HEK293 (cell line): ENCODE data around the gene TTC33.

Experiments
- CTCF ChIA-PET: fragments of 350-600 bp; formaldehyde crosslinking; extraction: SDS; loops from one replicate; lab custom pipeline; 2021; ENCODE audit warnings: antibody characterized with exemption; lab: Yijun Ruan, JAX
- POLR2A ChIA-PET: fragments of 300-600 bp; formaldehyde crosslinking; extraction: SDS; loops from one replicate; lab custom pipeline; 2020; ENCODE audit warnings: antibody characterized with exemption, inconsistent platforms; lab: Yijun Ruan, JAX
- H3K27ac ChIP-seq: fragments of 200-500 bp; sonication (Bioruptor generic); 2 replicates; pipeline ENCODE4 v1.5.1; 2014; ENCODE audit warnings: low read depth, low read length, control low read depth, inconsistent platforms; ENCODE audit errors: extremely low read depth
- H3K36me3 ChIP-seq, 2 experiments: fragments of 200-500 bp in 1 of 2; sonication (Bioruptor generic) in 1 of 2; 1 replicate in 1 of 2; 2 replicates in 1 of 2; pipeline ENCODE4 v1.5.1; 2014 to 2017; ENCODE audit warnings: inconsistent platforms in 2 of 2, low read length in 2 of 2; ENCODE audit not compliant: control insufficient read depth in 2 of 2, insufficient read depth in 1 of 2
- H3K4me1 ChIP-seq: fragments of 200-500 bp; sonication (Bioruptor generic); 2 replicates; pipeline ENCODE4 v1.5.1; 2014; ENCODE audit warnings: mild to moderate bottlenecking, low read length, inconsistent platforms; ENCODE audit not compliant: control insufficient read depth, insufficient read depth
- H3K4me3 ChIP-seq: 2 replicates; pipeline ENCODE4 v1.5.1; 2011; ENCODE audit warnings: low read depth, mild to moderate bottlenecking, control low read depth, low read length, moderate library complexity
- H3K9me3 ChIP-seq: fragments of 200-500 bp; sonication (Bioruptor generic); 2 replicates; pipeline ENCODE4 v1.5.1; 2014; ENCODE audit warnings: low read depth, low read length, inconsistent platforms; ENCODE audit not compliant: control insufficient read depth, insufficient read depth
- FEZF1 ChIP-seq: fragments of 450-650 bp; formaldehyde crosslinking; IDR thresholded peaks from 2 replicates; pipeline ENCODE4 v1.5.1; 2016; ENCODE audit warnings: missing biosample characterization, missing genetic modification characterization
- KLF9 ChIP-seq: fragments of 450-650 bp; formaldehyde crosslinking; IDR thresholded peaks from 2 replicates; pipeline ENCODE4 v1.5.1; 2016; ENCODE audit warnings: missing biosample characterization, missing genetic modification characterization, low read depth
- SETDB1 ChIP-seq: IDR thresholded peaks from one replicate; pipeline ENCODE4 v1.6.1; 2017; ENCODE audit warnings: mild to moderate bottlenecking, low read length, moderate library complexity, mixed read lengths; ENCODE audit not compliant: insufficient read length
- ZNF132 ChIP-seq: fragments of 450-650 bp; formaldehyde crosslinking; IDR thresholded peaks from 2 replicates; pipeline ENCODE4 v1.5.1; 2017; ENCODE audit warnings: missing biosample characterization, missing genetic modification characterization, borderline replicate concordance
- ZNF19 ChIP-seq: fragments of 450-650 bp; formaldehyde crosslinking; IDR thresholded peaks from 2 replicates; pipeline ENCODE4; 2016; ENCODE audit warnings: missing biosample characterization, missing genetic modification characterization, low read depth
- ZNF24 ChIP-seq: fragments of 450-650 bp; formaldehyde crosslinking; IDR thresholded peaks from 2 replicates; pipeline ENCODE4 v1.5.1; 2016; ENCODE audit warnings: missing biosample characterization, missing genetic modification characterization
- ZNF548 ChIP-seq: fragments of 450-650 bp; formaldehyde crosslinking; IDR thresholded peaks from 2 replicates; pipeline ENCODE4 v1.5.1; 2016; ENCODE audit warnings: missing biosample characterization, missing genetic modification characterization
- ZNF558 ChIP-seq: fragments of 450-650 bp; formaldehyde crosslinking; IDR thresholded peaks from 2 replicates; pipeline ENCODE4 v1.5.1; 2016; ENCODE audit warnings: missing biosample characterization, missing genetic modification characterization
- ZNF658 ChIP-seq: fragments of 450-650 bp; formaldehyde crosslinking; IDR thresholded peaks from 2 replicates; pipeline ENCODE4; 2016; ENCODE audit warnings: missing biosample characterization, missing genetic modification characterization
- ZNF76 ChIP-seq: fragments of 450-650 bp; formaldehyde crosslinking; IDR thresholded peaks from 2 replicates; pipeline ENCODE4; 2016; ENCODE audit warnings: low read depth, missing biosample characterization, missing genetic modification characterization, borderline replicate concordance
- ZNF791 ChIP-seq: fragments of 450-650 bp; formaldehyde crosslinking; IDR thresholded peaks from 2 replicates; pipeline ENCODE4 v1.5.1; 2016; ENCODE audit warnings: missing biosample characterization, missing genetic modification characterization
- ZXDB ChIP-seq: fragments of 450-650 bp; formaldehyde crosslinking; IDR thresholded peaks from 2 replicates; pipeline ENCODE4 v1.5.1; 2016; ENCODE audit warnings: missing biosample characterization, missing genetic modification characterization
- TF ChIP-seq, protein P1 (sequence below): fragments of 450-650 bp; formaldehyde crosslinking; IDR thresholded peaks from 2 replicates; pipeline ENCODE4 v1.5.1; 2016; ENCODE audit warnings: missing biosample characterization, missing genetic modification characterization
- TF ChIP-seq, protein P2 (sequence below): fragments of 450-650 bp; formaldehyde crosslinking; IDR thresholded peaks from 2 replicates; pipeline ENCODE4 v1.5.1; 2016; ENCODE audit warnings: missing biosample characterization, missing genetic modification characterization
- TF ChIP-seq, protein P3 (sequence below): fragments of 450-650 bp; formaldehyde crosslinking; IDR thresholded peaks from 2 replicates; pipeline ENCODE4 v1.5.1; 2016; ENCODE audit warnings: missing biosample characterization, missing genetic modification characterization
- TF ChIP-seq, protein P4 (sequence below): fragments of 450-650 bp; formaldehyde crosslinking; IDR thresholded peaks from 2 replicates; pipeline ENCODE4 v1.5.1; 2016; ENCODE audit warnings: missing biosample characterization, missing genetic modification characterization, low read depth
- TF ChIP-seq, protein P5 (sequence below): fragments of 450-650 bp; formaldehyde crosslinking; IDR thresholded peaks from 2 replicates; pipeline ENCODE4 v1.5.1; 2017; ENCODE audit warnings: missing biosample characterization, missing genetic modification characterization
- TF ChIP-seq, protein P6 (sequence below): IDR thresholded peaks from 2 replicates; pipeline ENCODE4 v1.6.1; 2011; ENCODE audit warnings: mild to moderate bottlenecking, low read depth, low read length, borderline replicate concordance
- TF ChIP-seq, protein P7 (sequence below): fragments of 450-650 bp; formaldehyde crosslinking; IDR thresholded peaks from 2 replicates; pipeline ENCODE4 v1.5.1; 2016; ENCODE audit warnings: missing biosample characterization, missing genetic modification characterization

The TTC33 gene

DNA sequence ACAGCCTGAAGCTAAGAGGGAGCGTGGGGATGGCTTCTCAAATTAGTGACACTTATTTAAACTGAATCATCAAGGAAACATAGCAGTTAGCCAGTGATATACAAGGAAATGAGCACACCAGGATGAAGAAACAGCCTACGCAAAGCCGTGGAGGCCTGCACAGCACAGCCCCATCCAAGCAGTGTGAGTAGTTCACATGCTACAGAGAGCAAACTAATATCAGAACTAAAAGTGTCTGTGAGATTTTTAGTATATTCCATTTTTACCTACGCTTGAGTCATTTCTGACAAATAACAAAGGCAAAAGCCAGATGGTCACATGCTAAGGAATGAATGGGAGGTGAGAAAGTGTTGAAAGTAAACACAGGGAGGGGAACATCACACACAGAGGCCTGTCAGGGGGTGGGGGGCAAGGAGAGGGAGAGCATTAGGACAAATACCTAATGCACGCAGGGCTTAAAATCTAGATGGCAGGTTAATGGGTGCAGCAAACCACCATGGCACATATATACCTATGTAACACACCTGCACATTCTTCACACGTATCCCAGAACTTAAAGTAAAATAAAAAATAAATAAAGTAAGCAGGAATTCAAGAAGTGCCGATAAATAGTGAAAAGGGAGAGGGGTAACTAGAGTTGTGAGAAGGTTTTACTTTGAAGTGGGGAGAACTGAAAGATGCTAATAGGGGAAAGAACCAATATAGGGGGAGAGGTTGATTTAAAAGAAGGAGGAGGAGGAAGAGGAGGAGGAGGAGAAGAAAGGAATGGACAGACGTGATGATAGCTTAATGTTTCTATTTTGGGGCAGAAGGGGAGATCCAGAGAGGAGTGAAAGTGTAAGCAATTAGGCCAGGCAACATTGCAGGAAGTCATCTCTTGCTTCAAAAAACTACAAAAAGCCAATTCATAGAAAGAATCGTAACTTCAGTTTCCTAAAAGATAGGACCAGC, 177.0 kb downstream of the TTC33 start:
- H3K4me3 ChIP-seq: no peak overlapping the region
- CTCF ChIA-PET: no interaction called here
- TF ChIP-seq, protein P1, sequence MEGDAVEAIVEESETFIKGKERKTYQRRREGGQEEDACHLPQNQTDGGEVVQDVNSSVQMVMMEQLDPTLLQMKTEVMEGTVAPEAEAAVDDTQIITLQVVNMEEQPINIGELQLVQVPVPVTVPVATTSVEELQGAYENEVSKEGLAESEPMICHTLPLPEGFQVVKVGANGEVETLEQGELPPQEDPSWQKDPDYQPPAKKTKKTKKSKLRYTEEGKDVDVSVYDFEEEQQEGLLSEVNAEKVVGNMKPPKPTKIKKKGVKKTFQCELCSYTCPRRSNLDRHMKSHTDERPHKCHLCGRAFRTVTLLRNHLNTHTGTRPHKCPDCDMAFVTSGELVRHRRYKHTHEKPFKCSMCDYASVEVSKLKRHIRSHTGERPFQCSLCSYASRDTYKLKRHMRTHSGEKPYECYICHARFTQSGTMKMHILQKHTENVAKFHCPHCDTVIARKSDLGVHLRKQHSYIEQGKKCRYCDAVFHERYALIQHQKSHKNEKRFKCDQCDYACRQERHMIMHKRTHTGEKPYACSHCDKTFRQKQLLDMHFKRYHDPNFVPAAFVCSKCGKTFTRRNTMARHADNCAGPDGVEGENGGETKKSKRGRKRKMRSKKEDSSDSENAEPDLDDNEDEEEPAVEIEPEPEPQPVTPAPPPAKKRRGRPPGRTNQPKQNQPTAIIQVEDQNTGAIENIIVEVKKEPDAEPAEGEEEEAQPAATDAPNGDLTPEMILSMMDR (tag by site-specific recombination): no peak
- TF ChIP-seq ZNF658: no peak
- no peak for TF ChIP-seq ZNF558 (tag by site-specific recombination)
- TF ChIP-seq KLF9 (tag by site-specific recombination): no peak
- TF ChIP-seq, protein P2, sequence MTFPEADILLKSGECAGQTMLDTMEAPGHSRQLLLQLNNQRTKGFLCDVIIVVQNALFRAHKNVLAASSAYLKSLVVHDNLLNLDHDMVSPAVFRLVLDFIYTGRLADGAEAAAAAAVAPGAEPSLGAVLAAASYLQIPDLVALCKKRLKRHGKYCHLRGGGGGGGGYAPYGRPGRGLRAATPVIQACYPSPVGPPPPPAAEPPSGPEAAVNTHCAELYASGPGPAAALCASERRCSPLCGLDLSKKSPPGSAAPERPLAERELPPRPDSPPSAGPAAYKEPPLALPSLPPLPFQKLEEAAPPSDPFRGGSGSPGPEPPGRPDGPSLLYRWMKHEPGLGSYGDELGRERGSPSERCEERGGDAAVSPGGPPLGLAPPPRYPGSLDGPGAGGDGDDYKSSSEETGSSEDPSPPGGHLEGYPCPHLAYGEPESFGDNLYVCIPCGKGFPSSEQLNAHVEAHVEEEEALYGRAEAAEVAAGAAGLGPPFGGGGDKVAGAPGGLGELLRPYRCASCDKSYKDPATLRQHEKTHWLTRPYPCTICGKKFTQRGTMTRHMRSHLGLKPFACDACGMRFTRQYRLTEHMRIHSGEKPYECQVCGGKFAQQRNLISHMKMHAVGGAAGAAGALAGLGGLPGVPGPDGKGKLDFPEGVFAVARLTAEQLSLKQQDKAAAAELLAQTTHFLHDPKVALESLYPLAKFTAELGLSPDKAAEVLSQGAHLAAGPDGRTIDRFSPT: no peak
- TF ChIP-seq, protein P3, sequence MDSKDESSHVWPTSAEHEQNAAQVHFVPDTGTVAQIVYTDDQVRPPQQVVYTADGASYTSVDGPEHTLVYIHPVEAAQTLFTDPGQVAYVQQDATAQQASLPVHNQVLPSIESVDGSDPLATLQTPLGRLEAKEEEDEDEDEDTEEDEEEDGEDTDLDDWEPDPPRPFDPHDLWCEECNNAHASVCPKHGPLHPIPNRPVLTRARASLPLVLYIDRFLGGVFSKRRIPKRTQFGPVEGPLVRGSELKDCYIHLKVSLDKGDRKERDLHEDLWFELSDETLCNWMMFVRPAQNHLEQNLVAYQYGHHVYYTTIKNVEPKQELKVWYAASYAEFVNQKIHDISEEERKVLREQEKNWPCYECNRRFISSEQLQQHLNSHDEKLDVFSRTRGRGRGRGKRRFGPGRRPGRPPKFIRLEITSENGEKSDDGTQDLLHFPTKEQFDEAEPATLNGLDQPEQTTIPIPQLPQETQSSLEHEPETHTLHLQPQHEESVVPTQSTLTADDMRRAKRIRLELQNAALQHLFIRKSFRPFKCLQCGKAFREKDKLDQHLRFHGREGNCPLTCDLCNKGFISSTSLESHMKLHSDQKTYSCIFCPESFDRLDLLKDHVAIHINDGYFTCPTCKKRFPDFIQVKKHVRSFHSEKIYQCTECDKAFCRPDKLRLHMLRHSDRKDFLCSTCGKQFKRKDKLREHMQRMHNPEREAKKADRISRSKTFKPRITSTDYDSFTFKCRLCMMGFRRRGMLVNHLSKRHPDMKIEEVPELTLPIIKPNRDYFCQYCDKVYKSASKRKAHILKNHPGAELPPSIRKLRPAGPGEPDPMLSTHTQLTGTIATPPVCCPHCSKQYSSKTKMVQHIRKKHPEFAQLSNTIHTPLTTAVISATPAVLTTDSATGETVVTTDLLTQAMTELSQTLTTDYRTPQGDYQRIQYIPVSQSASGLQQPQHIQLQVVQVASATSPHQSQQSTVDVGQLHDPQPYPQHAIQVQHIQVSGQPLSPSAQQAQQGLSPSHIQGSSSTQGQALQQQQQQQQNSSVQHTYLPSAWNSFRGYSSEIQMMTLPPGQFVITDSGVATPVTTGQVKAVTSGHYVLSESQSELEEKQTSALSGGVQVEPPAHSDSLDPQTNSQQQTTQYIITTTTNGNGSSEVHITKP (tag by site-specific recombination): no peak
- TF ChIP-seq, protein P4, sequence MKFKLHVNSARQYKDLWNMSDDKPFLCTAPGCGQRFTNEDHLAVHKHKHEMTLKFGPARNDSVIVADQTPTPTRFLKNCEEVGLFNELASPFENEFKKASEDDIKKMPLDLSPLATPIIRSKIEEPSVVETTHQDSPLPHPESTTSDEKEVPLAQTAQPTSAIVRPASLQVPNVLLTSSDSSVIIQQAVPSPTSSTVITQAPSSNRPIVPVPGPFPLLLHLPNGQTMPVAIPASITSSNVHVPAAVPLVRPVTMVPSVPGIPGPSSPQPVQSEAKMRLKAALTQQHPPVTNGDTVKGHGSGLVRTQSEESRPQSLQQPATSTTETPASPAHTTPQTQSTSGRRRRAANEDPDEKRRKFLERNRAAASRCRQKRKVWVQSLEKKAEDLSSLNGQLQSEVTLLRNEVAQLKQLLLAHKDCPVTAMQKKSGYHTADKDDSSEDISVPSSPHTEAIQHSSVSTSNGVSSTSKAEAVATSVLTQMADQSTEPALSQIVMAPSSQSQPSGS (tag by site-specific recombination): no peak
- no peak for TF ChIP-seq ZXDB
- TF ChIP-seq FEZF1 (tag by site-specific recombination): no peak
- TF ChIP-seq ZNF19 (tag by site-specific recombination): no peak
- TF ChIP-seq, all 188 proteins: peak for 0
- no peaks in the 10 kb centered on the region for H3K9me3 ChIP-seq
- POLR2A ChIA-PET: no interaction called here
- no peaks in the 10 kb centered on the region for H3K36me3 ChIP-seq
- no peaks in the 10 kb centered on the region for H3K4me1 ChIP-seq
- no peak overlapping the region for H3K27ac ChIP-seq

DNA sequence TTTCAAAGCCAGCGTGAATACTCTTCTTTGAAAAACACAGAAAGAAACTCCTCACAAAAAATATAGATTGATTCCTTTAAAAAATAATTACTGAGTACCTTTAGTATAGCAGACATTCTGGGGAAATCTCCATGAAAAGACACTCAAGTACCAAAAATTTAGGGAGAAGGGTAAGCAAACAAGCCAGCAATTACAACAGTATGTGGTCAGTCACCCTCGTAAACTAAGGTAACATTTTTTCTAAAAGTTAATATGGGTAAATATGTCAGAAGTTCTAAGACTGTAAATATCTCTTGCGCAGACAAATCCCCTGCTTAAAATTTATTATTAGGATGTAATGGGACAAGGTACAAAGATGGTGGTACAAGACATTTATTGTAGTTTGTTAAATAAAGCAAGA, 178.0 kb downstream of the TTC33 start:
- no peak overlapping the region for H3K4me3 ChIP-seq
- H3K27ac ChIP-seq: no peak overlapping the region
- CTCF ChIA-PET: no interaction called here
- POLR2A ChIA-PET: no interaction called here
- no peaks in the 10 kb centered on the region for H3K36me3 ChIP-seq
- no peaks in the 10 kb centered on the region for H3K9me3 ChIP-seq
- H3K4me1 ChIP-seq: no peaks in the 10 kb centered on the region
- TF ChIP-seq ZNF791 (tag by site-specific recombination): no peak
- TF ChIP-seq SETDB1: no peak
- TF ChIP-seq ZNF76 (tag by site-specific recombination): no peak
- TF ChIP-seq ZNF548: no peak
- TF ChIP-seq ZNF132 (tag by site-specific recombination): no peak
- TF ChIP-seq, protein P5, sequence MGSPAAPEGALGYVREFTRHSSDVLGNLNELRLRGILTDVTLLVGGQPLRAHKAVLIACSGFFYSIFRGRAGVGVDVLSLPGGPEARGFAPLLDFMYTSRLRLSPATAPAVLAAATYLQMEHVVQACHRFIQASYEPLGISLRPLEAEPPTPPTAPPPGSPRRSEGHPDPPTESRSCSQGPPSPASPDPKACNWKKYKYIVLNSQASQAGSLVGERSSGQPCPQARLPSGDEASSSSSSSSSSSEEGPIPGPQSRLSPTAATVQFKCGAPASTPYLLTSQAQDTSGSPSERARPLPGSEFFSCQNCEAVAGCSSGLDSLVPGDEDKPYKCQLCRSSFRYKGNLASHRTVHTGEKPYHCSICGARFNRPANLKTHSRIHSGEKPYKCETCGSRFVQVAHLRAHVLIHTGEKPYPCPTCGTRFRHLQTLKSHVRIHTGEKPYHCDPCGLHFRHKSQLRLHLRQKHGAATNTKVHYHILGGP (tag by site-specific recombination): no peak
- TF ChIP-seq ZNF24 (tag by site-specific recombination): no peak
- TF ChIP-seq, protein P6, sequence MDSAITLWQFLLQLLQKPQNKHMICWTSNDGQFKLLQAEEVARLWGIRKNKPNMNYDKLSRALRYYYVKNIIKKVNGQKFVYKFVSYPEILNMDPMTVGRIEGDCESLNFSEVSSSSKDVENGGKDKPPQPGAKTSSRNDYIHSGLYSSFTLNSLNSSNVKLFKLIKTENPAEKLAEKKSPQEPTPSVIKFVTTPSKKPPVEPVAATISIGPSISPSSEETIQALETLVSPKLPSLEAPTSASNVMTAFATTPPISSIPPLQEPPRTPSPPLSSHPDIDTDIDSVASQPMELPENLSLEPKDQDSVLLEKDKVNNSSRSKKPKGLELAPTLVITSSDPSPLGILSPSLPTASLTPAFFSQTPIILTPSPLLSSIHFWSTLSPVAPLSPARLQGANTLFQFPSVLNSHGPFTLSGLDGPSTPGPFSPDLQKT: no peak
- TF ChIP-seq, protein P7, sequence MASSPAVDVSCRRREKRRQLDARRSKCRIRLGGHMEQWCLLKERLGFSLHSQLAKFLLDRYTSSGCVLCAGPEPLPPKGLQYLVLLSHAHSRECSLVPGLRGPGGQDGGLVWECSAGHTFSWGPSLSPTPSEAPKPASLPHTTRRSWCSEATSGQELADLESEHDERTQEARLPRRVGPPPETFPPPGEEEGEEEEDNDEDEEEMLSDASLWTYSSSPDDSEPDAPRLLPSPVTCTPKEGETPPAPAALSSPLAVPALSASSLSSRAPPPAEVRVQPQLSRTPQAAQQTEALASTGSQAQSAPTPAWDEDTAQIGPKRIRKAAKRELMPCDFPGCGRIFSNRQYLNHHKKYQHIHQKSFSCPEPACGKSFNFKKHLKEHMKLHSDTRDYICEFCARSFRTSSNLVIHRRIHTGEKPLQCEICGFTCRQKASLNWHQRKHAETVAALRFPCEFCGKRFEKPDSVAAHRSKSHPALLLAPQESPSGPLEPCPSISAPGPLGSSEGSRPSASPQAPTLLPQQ: no peak
